Esophagus muscularis mucosa (tissue), 4 donors: Measurements from ENCODE around the gene NGFR.

ENCODE experiments used
- EP300 ChIP-seq: sonication (generic); formaldehyde crosslinking; IDR thresholded peaks from one replicate; pipeline ENCODE4 v1.6.1; 2017; ENCODE audit warnings: antibody characterized with exemption
- POLR2A ChIP-seq: fragments of 450-650 bp; IDR thresholded peaks from one replicate; pipeline ENCODE4 v1.6.1; 2017; ENCODE audit warnings: antibody characterized with exemption, moderate library complexity, mild to moderate bottlenecking, low read depth
- POLR2AphosphoS5 ChIP-seq, 2 donors: sonication (generic); formaldehyde crosslinking; IDR thresholded peaks; one replicate each; pipeline ENCODE4 v1.6.1; 2017; ENCODE audit warnings: antibody characterized with exemption in 2 of 2
- TF ChIP-seq, protein P1 (sequence below), 3 experiments: fragments of 200-600 bp in 2 of 3; fragments of 450-650 bp in 1 of 3; sonication (generic) in 2 of 3; IDR thresholded peaks; one replicate each; pipeline ENCODE4 v1.5.1; 2017 to 2019; ENCODE audit warnings: antibody characterized with exemption in 3 of 3, mild to moderate bottlenecking in 2 of 3, moderate library complexity in 1 of 3

DNA sequence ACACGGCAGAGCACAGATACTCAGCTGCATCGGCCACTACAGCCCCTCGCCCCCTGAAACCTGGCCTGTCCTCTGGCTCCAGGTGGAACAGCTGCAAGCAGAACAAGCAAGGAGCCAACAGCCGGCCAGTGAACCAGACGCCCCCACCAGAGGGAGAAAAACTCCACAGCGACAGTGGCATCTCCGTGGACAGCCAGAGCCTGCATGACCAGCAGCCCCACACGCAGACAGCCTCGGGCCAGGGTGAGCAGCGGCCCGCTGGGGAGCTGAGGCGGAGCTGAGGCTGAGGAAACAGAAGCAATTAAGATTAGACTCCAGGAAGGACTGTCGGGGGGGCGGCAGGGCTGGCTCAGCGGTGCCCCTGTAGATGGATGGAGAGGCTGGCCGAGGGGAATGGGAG, 16.7 kb downstream of the NGFR start:
- TF ChIP-seq, protein P1, sequence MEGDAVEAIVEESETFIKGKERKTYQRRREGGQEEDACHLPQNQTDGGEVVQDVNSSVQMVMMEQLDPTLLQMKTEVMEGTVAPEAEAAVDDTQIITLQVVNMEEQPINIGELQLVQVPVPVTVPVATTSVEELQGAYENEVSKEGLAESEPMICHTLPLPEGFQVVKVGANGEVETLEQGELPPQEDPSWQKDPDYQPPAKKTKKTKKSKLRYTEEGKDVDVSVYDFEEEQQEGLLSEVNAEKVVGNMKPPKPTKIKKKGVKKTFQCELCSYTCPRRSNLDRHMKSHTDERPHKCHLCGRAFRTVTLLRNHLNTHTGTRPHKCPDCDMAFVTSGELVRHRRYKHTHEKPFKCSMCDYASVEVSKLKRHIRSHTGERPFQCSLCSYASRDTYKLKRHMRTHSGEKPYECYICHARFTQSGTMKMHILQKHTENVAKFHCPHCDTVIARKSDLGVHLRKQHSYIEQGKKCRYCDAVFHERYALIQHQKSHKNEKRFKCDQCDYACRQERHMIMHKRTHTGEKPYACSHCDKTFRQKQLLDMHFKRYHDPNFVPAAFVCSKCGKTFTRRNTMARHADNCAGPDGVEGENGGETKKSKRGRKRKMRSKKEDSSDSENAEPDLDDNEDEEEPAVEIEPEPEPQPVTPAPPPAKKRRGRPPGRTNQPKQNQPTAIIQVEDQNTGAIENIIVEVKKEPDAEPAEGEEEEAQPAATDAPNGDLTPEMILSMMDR (IDR thresholded peaks at IDR 0.05): no peak
- TF ChIP-seq EP300 (no peak), POLR2A (no peak), POLR2AphosphoS5 (IDR thresholded peaks at IDR 0.05) (no peak)
